Occipital lobe (tissue), 2 donors: ENCODE data around the gene PCGF2. TPM values are rescaled to one million over a fixed set of nuclear protein-coding genes. Genes with fewer than 3 reads are reported as not detected.
"Not testable (repeated sequence)": the region's sequence is repeated elsewhere in the genome, so short reads cannot be mapped to it uniquely, and the experiment has no call there.

Experiments
- DNase-seq: peaks from one replicate; lab custom pipeline; 2025; lab: John Stamatoyannopoulos, UW
- total RNA-seq: library from RNA; depleted of rRNA; stranded (reverse); fragments of >200 nt; gene quantifications from one replicate; pipeline ENCODE4 v1.2.3, GENCODE V29; 2014

PCGF2 gene
- total RNA-seq, 1 donor from 2014 or later = 4.8 TPM

GRCh38 chr17:38738007-38738662 lies 10.0 kb downstream of the PCGF2 start:
- DNase-seq = no peak

- no peak for DNase-seq
These were observed 12.8 kb downstream of the PCGF2 start for GRCh38 chr17:38735161-38735997.

GRCh38 chr17:38733982-38734973 lies 13.9 kb downstream of the PCGF2 start:
- no peak for DNase-seq

- no peak for DNase-seq
These were observed 14.7 kb downstream of the PCGF2 start for GRCh38 chr17:38733282-38733981.

GRCh38 chr17:38732376-38733281 lies 15.5 kb downstream of the PCGF2 start:
- DNase-seq = no peak

- DNase-seq = no peak
These were observed 16.4 kb downstream of the PCGF2 start for GRCh38 chr17:38731526-38732294.

- no peak for DNase-seq
These were observed 17.4 kb downstream of the PCGF2 start for GRCh38 chr17:38730526-38731379.

- DNase-seq = peak; percentile 65
These were observed 18.1 kb downstream of the PCGF2 start, which contains the start of gene CISD3 for GRCh38 chr17:38729886-38730525. Gene CISD3, plus strand, starts transcription at chr17:38730341. Its CDS starts 18 bp downstream, at chr17:38730359.

GRCh38 chr17:38729368-38729885 lies 18.7 kb downstream of the PCGF2 start:
- DNase-seq = no peak

GRCh38 chr17:38728290-38728831 lies 19.8 kb downstream of the PCGF2 start:
- DNase-seq = no peak

- no peak for DNase-seq
These were observed 20.4 kb downstream of the PCGF2 start for GRCh38 chr17:38727736-38728135.

- not testable (repeated sequence) for DNase-seq
These were observed 22.0 kb downstream of the PCGF2 start for GRCh38 chr17:38726145-38726544.

- no peak for DNase-seq
These were observed 23.1 kb downstream of the PCGF2 start for GRCh38 chr17:38725066-38725465.

GRCh38 chr17:38724337-38724988 lies 23.7 kb downstream of the PCGF2 start:
- DNase-seq = peak; percentile 72

GRCh38 chr17:38721802-38722201 lies 26.3 kb downstream of the PCGF2 start:
- DNase-seq = no peak

GRCh38 chr17:38720941-38721340 lies 27.2 kb downstream of the PCGF2 start:
- DNase-seq = no peak
